ENCODE measurements around the gene SLC24A3. TPM values are rescaled to one million over a fixed set of nuclear protein-coding genes. Genes with fewer than 3 reads are reported as not detected.

The SLC24A3 gene
- total and polyA plus RNA-seq, 2 donors: 12.6 to 20.5 TPM

DNA sequence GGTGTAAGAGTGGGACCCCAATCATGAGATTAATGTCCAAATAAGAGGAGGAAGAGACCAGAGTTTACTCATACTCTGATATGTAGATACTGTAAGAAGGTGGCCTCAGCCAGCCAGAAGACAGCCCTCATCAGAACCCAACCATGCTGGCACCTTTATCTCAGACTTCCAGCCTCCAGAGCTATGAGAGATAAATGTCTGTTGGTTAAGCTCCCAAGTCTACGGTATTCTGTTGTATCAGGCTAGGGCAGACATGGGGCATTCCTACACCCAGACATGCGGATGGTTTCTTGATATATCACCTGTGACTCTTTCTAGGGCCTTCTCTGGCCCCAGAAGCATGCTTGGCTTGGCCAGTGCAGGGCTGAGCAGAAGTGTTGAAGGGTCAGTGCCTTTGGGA is 298.2 kb downstream of the SLC24A3 start:
- 89% methylated on average over 2 of the region's 2 CpGs for WGBS
- H3K27ac ChIP-seq (ENCODE audit: low read depth): no peak overlapping the region
- H3K4me3 ChIP-seq (ENCODE audit: low read depth, low read length): no peak overlapping the region
- no peak for DNase-seq (ENCODE audit: extremely low spot score)
- H3K36me3 ChIP-seq (ENCODE audit: insufficient read depth): no peaks in the 10 kb centered on the region
- no peaks in the 10 kb centered on the region for H3K4me1 ChIP-seq (ENCODE audit: insufficient read depth)

DNA sequence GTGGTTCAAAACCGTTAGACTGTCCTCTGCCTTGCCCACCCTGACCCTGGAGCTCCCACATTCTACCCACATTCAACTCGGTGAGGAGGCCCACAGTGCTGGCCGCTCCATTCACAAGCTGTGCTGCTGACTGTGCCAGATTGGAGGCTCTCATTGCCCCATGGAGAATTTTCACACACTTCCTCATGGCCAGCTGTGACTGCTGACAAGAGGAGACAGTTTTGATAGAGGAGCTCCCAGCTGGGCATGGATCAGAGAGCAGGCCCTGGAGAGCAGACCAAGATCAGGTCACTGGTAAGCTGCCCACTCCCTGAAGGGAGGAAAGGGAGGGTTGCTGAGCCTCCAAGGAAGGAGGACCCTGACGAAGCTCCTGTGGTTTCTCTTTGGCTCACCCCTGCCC is 299.5 kb downstream of the SLC24A3 start:
- Histone ChIP-seq H3K36me3 (ENCODE audit: insufficient read depth) (no peaks in the 10 kb centered on the region), H3K4me3 (ENCODE audit: low read depth, low read length) (no peak overlapping the region), H3K4me1 (ENCODE audit: insufficient read depth) (no peaks in the 10 kb centered on the region), H3K27ac (ENCODE audit: low read depth) (no peak overlapping the region)
- DNase-seq (ENCODE audit: extremely low spot score): no peak
- 94% methylated on average over 4 of the region's 4 CpGs for whole genome bisulfite sequencing

DNA sequence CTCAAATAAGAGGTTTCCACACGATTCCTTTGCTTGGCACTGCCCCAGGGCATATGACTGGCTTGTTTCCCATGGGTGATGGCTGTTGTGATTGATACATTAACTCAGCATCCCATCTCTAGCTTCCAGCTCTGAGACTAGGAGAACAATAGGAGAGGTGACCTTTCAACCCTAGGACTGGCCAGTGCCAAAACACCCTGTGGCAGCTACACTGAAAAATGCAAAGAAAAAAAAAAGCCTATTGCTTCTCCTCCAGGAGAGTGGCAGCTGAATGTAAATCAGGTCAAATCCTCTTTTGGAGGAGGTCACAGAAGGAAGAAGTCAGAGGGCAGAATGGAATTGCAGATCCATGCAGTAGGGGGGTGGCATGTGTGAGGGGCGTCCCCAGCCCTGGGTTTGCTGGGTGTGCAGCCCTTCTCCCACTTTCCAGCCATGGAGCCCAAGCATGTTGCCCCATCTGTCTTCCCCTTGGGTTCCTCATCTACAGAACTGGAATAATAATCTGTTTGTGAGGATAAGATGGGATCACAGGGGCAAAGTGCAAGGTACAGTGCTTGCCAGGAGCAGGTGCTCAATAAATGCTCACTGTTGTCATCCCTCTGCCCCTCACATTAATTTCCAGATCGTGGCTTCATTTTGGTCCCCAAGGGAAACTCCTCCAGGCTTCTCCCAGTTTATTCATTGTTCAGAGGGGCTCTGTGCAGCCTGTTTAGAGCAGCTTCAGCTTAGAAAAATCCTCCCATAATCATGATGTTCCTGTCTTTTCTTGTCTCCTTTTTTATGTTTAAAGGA is 300.6 kb downstream of the SLC24A3 start:
- Histone ChIP-seq H3K4me3 (ENCODE audit: low read depth, low read length) (no peak overlapping the region), H3K27ac (ENCODE audit: low read depth) (no peak overlapping the region), H3K36me3 (ENCODE audit: insufficient read depth) (no peaks in the 10 kb centered on the region), H3K4me1 (ENCODE audit: insufficient read depth) (no peaks in the 10 kb centered on the region)
- no peak for DNase-seq (ENCODE audit: extremely low spot score)
- 79% methylated on average over 3 of the region's 3 CpGs for WGBS

DNA sequence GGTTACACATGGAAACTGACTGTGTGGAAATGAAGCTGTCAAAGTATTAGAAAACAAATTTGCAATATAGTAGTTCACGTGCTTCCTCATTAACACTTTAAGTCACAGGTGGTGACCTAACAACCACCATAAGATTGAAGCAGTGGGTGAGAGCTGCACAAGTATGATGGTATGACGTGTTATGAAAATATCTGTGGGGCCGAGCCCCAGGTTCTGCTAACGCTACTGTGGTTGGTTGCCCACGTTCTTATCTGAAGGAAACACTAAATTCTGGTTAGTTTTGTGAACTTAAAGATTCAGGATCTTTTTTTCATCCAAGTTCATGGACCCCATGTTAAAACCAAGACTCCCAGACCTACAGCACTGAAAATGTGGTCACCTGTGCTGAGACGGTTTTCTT is 302.6 kb downstream of the SLC24A3 start:
- H3K4me1 ChIP-seq (ENCODE audit: insufficient read depth): no peaks in the 10 kb centered on the region
- H3K27ac ChIP-seq (ENCODE audit: low read depth): no peak overlapping the region
- H3K4me3 ChIP-seq (ENCODE audit: low read depth, low read length): no peak overlapping the region
- WGBS: 87% methylated on average over 6 of the region's 6 CpGs
- no peak for DNase-seq (ENCODE audit: extremely low spot score)
- H3K36me3 ChIP-seq (ENCODE audit: insufficient read depth): no peaks in the 10 kb centered on the region

DNA sequence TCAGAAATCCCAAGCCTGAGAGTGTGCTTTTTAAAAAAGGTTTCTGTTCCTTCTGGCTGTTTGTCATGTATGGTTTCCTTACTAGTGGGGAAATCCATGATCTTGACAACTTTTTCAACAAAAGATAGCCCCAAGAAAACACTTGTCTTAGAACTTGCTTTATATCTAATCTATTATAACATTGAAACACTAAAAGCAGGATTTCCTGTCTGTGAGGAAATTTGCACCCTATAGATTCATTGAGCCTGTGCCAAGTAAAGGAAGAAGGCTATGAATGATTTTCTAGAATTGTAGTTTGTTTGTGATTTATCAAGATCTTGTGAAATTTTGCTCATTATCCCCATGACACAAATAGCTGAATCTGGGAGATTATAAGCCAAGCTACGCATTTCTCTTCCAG is 307.0 kb downstream of the SLC24A3 start:
- no peak for DNase-seq (ENCODE audit: extremely low spot score)

DNA sequence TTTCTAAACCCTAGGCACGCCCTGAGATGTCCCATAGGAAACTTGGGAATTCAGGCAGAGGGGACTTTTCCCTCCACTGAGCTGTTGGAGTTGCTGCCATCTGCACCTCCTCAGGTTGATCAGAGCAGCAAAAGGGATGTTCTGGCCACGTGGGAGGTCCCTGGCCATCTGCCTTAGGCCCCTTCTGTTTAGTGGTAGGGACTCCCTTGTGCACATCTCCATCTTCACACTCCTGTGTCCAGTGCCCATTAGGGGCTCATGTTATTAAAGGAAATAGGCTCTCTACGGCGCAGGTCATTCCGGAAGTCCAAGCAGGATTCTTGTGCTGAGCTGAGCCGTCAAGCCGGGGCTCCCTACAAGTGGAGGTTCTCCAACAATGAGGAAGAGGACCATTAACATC is 307.8 kb downstream of the SLC24A3 start:
- 93% methylated on average over 7 of the region's 7 CpGs for WGBS
- H3K4me3 ChIP-seq (ENCODE audit: low read depth, low read length): no peak overlapping the region
- H3K27ac ChIP-seq (ENCODE audit: low read depth): no peak overlapping the region
- DNase-seq (ENCODE audit: extremely low spot score): no peak
- H3K4me1 ChIP-seq (ENCODE audit: insufficient read depth): no peaks in the 10 kb centered on the region
- no peaks in the 10 kb centered on the region for H3K36me3 ChIP-seq (ENCODE audit: insufficient read depth)

More for the DNA sequence above, 307.0 kb downstream of the SLC24A3 start:
- H3K36me3 ChIP-seq (ENCODE audit: insufficient read depth): no peaks in the 10 kb centered on the region
- WGBS: 85% methylated on average over 1 of the region's 1 CpG
- no peaks in the 10 kb centered on the region for H3K4me1 ChIP-seq (ENCODE audit: insufficient read depth)
- H3K4me3 ChIP-seq (ENCODE audit: low read depth, low read length): no peak overlapping the region
- H3K27ac ChIP-seq (ENCODE audit: low read depth): no peak overlapping the region

DNA sequence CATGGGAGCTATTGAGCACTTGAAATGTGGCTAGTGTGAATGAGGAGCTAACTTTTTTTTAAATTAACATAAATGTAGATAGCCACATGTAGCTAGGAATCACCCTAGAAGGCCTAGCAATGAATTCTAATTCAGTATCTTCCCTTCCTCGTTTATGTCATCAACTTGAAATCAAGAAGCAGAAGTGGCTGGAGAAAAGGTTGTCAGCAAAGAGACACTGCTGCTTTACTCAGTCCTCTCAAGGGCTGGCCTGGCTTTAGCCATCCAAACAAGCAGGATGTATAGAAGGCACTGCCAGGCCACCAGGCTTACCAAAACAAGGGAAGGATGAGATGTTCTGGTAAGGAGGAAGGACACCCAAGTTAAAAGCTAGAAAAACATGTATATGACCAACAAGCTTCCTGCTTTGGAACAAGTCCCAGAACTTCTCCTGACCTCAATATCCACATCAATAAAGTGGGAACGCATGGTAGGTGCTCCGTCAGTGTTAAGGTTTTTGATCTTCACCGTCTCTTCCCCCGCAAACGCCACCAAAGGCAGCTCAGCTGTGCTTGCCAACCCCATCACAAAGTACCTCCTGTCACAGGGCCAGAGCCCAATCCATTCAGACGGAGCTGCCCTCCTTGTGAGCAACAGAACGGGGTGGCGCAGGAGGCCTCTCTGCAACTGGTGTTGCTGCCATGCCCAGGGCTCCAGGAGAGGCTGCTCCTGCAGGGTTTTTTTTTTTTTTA is 309.8 kb downstream of the SLC24A3 start:
- H3K4me3 ChIP-seq (ENCODE audit: low read depth, low read length): no peak overlapping the region
- 79% methylated on average over 9 of the region's 9 CpGs for WGBS
- no peak overlapping the region for H3K27ac ChIP-seq (ENCODE audit: low read depth)
- DNase-seq (ENCODE audit: extremely low spot score): no peak
- H3K36me3 ChIP-seq (ENCODE audit: insufficient read depth): no peaks in the 10 kb centered on the region
- H3K4me1 ChIP-seq (ENCODE audit: insufficient read depth): no peaks in the 10 kb centered on the region

DNA sequence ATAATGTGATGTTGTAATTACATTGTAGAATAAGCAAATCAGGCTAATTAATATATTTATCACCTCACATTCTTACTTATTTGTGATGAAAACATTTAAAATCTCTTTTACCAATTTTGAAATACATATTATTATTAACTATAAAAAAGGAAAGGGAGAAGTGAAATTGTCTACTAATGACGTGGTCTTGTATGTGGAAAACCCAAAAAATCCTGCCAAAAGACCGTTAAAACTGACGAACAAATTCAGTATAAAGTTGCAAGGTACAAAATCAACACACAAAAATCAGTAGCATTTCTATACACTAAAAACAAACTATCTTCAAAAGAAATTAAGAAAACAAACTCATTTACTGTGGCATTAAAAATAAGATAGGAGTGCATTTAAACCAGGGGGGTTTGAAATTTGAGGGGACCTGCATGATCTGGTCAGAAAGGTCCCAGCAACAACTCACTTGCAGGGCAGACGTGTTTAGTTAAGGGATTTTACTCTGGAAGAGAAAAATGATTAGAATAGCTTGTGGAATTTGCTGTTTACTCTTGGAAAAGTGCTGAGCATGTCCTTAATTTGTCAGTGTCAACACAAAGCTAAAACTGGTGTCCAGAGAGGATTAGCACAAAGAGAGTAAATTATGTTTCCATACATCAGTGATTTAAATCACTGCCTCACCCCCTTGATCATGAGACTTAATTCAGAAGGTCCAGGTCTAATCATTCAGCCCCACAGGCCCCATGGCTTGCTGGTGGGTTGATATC is 310.6 kb downstream of the SLC24A3 start:
- Histone ChIP-seq H3K27ac (ENCODE audit: low read depth) (no peak overlapping the region), H3K36me3 (ENCODE audit: insufficient read depth) (no peaks in the 10 kb centered on the region), H3K4me3 (ENCODE audit: low read depth, low read length) (no peak overlapping the region), H3K4me1 (ENCODE audit: insufficient read depth) (no peaks in the 10 kb centered on the region)
- no peak for DNase-seq (ENCODE audit: extremely low spot score)
- WGBS: 56% methylated on average over 4 of the region's 4 CpGs

DNA sequence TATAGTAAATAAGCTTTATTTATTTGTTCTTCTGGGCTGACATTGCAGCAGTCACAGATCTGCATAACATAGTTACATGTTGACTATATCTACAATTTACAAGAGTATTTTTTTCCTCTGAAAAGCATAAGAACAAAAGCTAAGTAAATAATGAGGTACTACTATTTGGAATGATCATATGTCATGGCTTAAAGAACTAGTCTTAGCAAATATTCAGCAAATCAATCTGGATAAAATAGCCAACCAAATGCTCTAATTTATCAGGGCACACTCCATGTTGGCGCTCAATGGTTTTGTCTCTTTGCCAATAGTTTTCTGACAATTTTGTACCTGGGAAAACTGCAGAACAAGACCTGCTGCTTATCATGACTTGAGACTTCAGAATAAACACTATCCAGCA is 312.2 kb downstream of the SLC24A3 start:
- Histone ChIP-seq H3K4me1 (ENCODE audit: insufficient read depth) (no peaks in the 10 kb centered on the region), H3K27ac (ENCODE audit: low read depth) (no peak overlapping the region), H3K36me3 (ENCODE audit: insufficient read depth) (no peaks in the 10 kb centered on the region), H3K4me3 (ENCODE audit: low read depth, low read length) (no peak overlapping the region)
- no peak for DNase-seq (ENCODE audit: extremely low spot score)
- WGBS: 53% methylated on average over 1 of the region's 1 CpG

DNA sequence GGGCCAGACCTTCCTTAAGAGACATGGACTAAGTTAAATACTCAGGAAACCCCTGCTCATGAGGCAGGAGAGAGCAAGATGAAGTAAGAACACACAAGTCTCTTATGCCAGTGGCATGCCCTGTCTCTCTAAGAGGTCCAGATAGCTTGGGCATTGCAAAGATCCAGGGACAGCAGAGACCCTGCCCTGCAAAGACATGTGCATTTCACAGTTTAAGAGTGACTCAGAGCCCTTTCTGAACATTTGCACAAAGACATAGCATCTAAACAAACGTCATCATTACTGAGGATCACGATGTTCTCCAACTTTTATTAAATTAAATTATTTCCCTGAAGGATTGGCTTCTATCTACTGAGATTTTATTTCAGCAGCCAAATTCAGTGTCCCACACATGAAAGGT is 315.1 kb downstream of the SLC24A3 start:
- Histone ChIP-seq H3K4me1 (ENCODE audit: insufficient read depth) (no peaks in the 10 kb centered on the region), H3K4me3 (ENCODE audit: low read depth, low read length) (no peak overlapping the region), H3K36me3 (ENCODE audit: insufficient read depth) (no peaks in the 10 kb centered on the region), H3K27ac (ENCODE audit: low read depth) (no peak overlapping the region)
- DNase-seq (ENCODE audit: extremely low spot score): no peak
- WGBS: 81% methylated on average over 2 of the region's 2 CpGs

DNA sequence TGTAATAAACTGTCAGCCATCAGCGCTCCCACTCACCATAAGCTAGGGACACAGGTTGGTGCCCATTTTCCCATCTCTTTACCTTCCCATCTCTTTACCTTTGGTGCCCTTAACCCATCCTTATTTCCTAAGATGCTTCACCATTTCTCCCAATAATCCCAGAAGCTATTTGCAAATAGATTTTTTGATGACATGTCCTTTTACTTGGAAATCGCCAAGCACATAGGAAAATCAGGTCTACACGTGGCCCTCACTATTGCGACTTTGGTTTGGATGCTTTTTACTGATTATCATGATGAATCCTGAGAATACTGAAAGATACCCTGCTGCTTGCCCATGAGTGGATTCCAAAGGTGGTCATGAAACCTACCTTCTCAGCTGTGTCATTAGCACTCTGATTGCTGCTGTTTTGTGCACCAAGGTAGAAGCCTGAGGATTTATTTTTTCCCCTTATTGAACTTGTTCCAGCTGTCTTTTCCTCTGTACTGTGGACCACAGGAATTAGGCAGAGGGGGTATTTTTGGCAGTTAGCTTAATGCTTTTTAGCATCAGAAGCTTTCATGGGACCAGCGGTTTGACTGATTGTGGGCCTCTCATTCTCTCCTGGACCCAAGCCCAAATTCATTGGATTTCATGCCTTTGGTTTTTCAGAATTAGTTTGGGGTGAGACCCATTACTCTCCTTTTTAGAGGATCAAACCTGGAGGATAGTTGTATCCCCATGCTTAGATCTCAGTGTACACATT is 316.0 kb downstream of the SLC24A3 start:
- H3K27ac ChIP-seq (ENCODE audit: low read depth): no peak overlapping the region
- H3K4me3 ChIP-seq (ENCODE audit: low read depth, low read length): no peak overlapping the region
- WGBS: 93% methylated on average over 5 of the region's 5 CpGs
- no peaks in the 10 kb centered on the region for H3K4me1 ChIP-seq (ENCODE audit: insufficient read depth)
- DNase-seq (ENCODE audit: extremely low spot score): no peak
- no peaks in the 10 kb centered on the region for H3K36me3 ChIP-seq (ENCODE audit: insufficient read depth)

DNA sequence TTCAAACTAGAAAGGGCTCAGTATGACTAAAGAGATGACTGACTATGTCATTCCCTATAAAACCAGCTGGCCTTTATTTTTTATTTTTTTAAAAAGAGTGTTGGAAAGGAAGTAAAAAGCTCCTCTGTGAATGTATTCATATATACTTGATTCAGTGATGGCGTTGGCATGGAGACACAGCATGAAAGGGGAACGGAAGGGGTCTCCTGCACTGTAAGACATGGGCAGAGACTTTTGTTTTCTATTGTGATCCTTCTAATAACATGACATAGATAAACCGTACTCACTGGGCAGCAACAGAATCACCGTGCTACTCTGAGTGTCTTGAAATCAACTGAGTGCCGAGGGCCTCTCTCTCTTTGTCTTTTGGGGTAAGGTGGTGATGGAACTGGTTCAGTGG is 317.6 kb downstream of the SLC24A3 start:
- 93% methylated on average over 5 of the region's 5 CpGs for WGBS
- no peak overlapping the region for H3K27ac ChIP-seq (ENCODE audit: low read depth)

DNA sequence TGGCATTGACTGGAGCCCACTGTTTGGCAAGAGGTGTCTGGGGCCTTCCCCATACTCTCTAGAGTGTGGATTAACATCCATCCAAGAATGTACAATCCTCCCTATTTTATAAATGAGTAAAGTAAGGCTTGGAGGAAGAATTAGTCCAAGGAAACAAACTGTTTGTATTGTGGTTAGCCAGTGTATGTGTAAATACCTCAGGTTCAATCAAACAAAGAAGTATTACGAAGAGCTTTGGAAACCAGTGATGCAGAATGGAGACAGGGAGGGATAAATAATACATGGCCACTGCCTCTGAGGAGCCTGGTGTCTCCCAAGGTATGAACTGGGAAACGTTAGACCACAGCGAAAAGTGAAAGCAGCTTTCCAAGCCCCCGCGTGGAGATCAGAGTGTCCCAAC is 319.0 kb downstream of the SLC24A3 start:
- Histone ChIP-seq H3K27ac (ENCODE audit: low read depth) (no peak overlapping the region), H3K4me1 (ENCODE audit: insufficient read depth) (no peaks in the 10 kb centered on the region), H3K4me3 (ENCODE audit: low read depth, low read length) (no peak overlapping the region), H3K36me3 (ENCODE audit: insufficient read depth) (no peaks in the 10 kb centered on the region)
- 86% methylated on average over 5 of the region's 5 CpGs for WGBS
- DNase-seq (ENCODE audit: extremely low spot score): no peak

More for the DNA sequence above, 317.6 kb downstream of the SLC24A3 start:
- Histone ChIP-seq H3K4me1 (ENCODE audit: insufficient read depth) (no peaks in the 10 kb centered on the region), H3K36me3 (ENCODE audit: insufficient read depth) (no peaks in the 10 kb centered on the region), H3K4me3 (ENCODE audit: low read depth, low read length) (no peak overlapping the region)
- no peak for DNase-seq (ENCODE audit: extremely low spot score)

All from urinary bladder (tissue), 4 donors.